Measurements from ENCODE around the gene CGB2.

Gene CGB2

DNA sequence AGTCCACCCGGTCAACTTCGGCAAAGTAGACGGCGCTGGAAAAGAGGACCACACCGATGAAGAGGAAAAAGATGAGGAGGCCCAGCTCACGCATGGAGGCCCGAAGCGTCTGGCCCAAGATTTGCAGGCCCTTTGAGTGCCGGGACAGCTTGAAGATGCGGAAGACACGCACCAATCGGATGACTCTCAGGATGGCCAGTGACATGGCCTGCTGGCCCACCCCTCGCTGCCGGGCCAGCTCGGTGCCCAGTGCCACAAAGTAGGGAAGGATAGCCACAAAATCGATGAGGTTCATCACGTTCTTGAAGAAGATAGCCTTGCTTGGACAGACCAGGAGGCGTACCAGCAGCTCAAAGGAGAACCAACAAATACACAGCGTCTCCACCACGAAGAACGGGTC, 38.7 kb downstream of the CGB2 start:
- no peak for DNase-seq

DNA sequence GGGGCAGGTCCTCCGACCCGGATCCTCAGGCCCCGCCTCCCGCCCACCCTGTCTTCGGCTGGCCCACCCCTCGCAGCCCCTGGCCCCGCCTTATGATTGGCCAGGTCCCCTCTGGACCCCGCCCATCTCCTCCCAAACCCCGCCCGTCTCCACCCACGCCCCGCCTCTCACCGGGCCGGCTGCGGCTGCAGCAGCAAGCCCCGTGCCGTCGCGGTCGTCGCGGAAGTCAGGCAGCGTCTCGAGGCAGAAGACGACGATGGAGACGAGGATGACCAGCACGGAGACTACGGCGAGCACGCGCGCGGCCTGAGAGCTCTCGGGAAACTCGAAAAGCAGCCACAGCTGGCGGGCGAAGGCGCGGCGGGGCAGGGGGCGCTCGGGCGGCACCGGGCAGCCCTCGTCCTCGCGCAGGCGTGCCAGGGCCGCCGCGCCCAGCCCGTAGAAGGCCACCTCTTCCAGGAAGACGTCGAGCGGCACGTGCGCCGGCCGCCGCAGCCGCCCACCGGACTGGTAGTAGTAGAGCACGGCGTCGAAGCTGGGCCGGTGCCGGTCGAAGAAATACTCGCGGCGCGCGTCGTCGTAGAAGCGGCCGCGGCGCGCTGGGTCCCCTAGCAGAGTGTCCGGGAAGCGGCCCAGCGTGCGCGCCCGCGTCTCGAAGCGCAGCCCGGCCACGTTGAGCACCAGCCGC, 40.3 kb downstream of the CGB2 start:
- no peak for DNase-seq

DNA sequence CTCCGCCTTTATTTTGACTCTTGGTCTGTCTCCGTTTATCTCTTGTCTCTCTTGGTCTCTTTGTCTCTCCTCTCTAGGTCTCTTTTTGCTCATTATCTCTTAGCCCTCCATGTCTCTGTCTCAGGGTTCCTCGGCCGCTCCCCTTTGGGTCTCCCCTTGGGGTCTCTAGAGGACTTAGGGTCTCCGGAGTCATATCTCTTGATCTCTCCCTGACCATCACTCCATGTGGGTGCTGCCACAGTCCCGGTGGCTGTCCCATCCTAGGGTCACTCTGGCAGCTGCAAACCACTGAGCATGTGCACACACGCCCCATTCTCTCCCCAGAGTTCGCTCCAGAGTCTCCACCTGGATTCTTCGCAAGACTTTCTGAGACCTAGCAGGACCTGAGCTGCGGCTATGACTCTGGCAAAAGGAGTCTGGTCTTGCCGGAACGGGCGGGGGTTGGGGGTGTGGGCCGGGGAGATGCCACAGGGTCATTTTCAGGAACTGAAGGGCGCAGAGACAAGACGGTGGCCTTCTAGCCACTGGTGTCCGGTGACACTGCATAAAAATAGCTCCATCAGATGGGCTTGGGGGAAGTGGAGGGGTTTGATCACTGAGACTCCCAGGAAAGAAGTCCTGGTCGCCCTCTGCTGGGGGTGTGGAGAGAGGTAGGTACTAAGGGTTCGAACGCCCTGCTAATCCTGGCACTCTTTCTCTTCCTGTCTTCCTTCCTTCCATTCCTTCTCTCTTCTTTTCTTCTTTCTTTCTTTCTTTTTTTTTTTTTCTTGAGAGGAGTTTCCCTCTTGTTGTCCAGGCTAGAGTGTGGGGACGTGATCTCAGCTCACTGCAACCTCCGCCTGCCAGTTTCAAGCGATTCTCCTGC, 42.1 kb downstream of the CGB2 start:
- DNase-seq: no peak

DNA sequence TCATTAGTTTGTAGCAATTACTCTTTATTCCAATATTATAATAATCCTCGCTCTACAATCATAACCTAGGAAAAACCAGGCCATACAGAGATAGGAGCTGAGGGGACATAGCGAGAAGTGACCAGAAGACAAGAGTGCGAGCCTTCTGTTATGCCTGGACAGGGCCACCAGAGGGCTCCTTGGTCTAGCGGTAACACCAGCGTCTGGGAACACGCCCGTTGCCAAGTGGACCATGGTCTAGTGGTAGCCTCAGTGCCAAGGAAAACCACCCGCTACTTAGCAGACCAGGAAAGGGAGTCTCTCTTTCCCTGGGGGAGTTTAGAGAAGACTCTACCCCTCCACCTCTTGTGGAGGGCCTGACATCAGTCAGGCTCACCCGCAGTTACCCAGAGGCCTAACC, 43.2 kb downstream of the CGB2 start:
- DNase-seq: peak; percentile 55

DNA sequence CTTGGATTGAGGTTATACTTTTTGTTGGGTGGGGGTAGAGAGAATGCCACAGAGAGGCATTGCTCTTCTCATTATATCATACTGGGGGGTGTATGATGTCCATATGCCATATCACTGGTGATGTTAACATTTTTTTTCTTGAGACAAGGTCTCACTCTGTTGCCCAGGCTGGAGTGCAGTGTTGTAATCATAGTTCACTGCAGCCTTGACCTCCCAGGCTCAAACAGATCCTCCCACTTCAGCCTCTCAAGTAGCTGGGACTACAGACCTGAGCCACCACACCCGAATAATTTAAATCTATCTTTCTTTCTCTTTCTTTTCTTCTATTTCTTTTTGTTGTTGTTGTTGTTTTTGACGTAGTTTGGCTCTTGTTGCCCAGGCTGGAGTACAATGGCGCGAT, 48.7 kb downstream of the CGB2 start:
- DNase-seq: no peak

DNA sequence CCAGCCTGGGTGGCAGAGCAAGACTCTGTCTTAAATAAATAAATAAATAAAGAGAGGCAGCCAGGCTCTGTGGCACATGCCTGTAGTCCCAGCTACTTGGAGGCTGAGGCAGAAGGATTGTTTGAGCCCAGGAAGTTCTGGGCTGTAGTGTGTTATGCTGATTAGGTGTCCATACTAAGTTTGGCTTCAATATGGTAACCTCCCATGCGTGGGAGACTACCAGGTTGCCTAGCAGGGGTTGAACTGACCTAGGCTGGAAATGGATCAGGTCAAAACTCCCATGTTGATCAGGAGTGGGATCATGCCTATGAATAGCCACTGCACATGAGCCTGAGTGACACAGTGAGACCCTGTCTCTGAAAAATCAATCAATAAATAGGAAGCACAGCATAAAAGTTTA, 49.6 kb downstream of the CGB2 start:
- no peak for DNase-seq

All from DMS79 (cell line).